ENCODE data around the gene DMAC2.
A peak's percentile ranks its signal among the peaks of the same experiment; 100 is the strongest.
"Not testable (repeated sequence)": the region's sequence is repeated elsewhere in the genome, so short reads cannot be mapped to it uniquely, and the experiment has no call there.

DMAC2 gene

GRCh38 chr19:41439441-41440222, at the start of gene DMAC2:
Gene DMAC2 (minus strand): TSS chr19:41439912. CDS start chr19:41439899, 13 bp downstream.
- H3K9me3 Mint-ChIP-seq = no peaks in the 10 kb centered on the region
- H3K27ac Mint-ChIP-seq = no peak within 1 kb of the TSS
- H3K4me3 Mint-ChIP-seq = no peak within 1 kb of the TSS
- H3K27me3 Mint-ChIP-seq = no peaks in the 10 kb centered on the region
- H3K36me3 Mint-ChIP-seq = peaks cover 6% of the 10 kb centered on the region
- H3K4me1 Mint-ChIP-seq = peaks cover 6% of the 10 kb centered on the region

DNA sequence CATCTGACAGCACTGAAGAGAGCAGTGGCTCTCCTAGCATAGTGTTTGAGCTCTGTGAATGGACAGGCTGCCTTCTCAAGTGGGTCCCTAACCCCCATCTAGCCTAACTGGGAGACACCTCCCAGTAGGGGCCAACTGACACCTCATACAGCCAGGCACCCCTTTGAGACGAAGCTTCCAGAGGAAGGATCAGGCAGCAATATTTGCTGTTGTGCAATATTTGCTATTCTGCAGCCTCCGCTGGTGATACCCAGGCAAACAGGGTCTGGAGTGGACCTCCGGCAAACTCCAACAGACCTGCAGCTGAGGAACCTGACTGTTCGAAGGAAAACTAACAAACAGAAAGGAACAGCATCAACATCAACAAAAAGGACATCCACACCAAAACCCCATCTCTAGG, 47.2 kb upstream of the DMAC2 start:
- not testable (repeated sequence) for H3K4me1 Mint-ChIP-seq, H3K36me3 Mint-ChIP-seq, H3K9me3 Mint-ChIP-seq, H3K4me3 Mint-ChIP-seq, H3K27ac Mint-ChIP-seq
- peaks cover 15% of the 10 kb centered on the region for H3K27me3 Mint-ChIP-seq

DNA sequence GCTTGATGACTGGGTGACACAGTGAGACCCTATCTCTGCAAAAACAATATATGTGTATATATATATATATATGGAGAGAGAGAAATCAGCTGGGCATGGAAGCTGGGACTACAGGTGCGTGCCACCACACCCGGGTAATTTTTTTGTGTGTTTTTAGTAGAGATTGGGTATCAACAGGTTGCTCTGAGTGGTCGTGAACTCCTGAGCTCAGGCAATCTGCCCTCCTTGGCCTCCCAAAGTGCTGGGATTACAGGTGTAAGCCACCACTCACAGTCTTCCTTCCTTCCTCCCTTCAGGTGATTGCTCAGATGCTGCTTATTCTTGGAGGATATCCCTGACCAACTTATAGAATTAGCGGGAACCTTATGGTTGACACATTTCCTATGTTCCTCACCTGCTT, 45.1 kb upstream of the DMAC2 start:
- Mint-ChIP-seq H3K27me3 (peaks cover 23% of the 10 kb centered on the region), H3K36me3 (peaks cover 6% of the 10 kb centered on the region), H3K4me3 (no peak overlapping the region), H3K4me1 (no peaks in the 10 kb centered on the region), H3K9me3 (no peaks in the 10 kb centered on the region), H3K27ac (no peak overlapping the region)

DNA sequence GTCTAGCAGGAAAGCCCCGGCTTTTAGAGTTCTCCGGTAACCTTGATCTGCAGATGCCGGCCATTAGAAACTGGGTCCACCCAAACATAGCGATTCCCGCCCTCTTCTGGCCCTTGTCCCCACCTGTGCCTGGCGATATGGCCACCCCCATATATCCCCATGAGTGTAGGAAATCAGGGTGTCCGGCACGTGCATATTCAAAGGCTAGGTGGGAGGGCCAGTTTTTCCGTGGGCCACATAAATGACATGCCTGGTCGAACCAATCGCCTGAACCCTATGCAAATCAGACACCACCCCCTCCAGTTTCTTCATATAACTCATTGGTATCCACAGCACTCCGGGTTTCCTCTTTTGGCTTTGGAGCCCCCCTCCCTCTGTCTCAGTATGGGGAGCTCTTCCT, 40.6 kb upstream of the DMAC2 start:
- no peaks in the 10 kb centered on the region for H3K4me1 Mint-ChIP-seq
- H3K9me3 Mint-ChIP-seq = no peaks in the 10 kb centered on the region
- H3K27ac Mint-ChIP-seq = no peak overlapping the region
- H3K36me3 Mint-ChIP-seq = no peaks in the 10 kb centered on the region
- peaks cover 14% of the 10 kb centered on the region for H3K27me3 Mint-ChIP-seq
- H3K4me3 Mint-ChIP-seq = no peak overlapping the region

DNA sequence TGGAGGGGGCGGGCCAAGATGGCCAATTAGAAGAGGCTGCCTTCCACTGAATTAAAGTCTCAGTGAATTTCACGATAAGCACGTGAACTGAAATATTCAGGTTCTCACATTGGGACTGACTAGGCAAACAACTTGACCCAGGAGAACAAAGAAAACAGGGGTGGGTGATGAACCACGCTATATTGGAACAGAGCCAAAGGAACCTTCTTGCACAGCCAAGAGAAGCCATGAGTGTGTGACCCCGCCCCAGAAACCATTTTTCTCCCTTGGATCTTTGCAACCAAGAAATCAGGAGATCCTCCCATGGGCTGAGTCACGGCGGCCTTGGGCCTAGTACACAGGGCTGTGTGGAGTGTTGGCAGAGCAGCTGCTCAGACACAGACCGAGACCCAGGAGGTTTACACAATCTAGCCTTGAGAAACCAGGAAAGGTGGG, 40.1 kb upstream of the DMAC2 start:
- Mint-ChIP-seq H3K4me1 (no peaks in the 10 kb centered on the region), H3K9me3 (no peaks in the 10 kb centered on the region), H3K36me3 (no peaks in the 10 kb centered on the region), H3K27ac (peak overlapping the region; percentile 30), H3K27me3 (peaks cover 14% of the 10 kb centered on the region), H3K4me3 (no peak overlapping the region)

- H3K4me3 Mint-ChIP-seq = no peak overlapping the region
- H3K4me1 Mint-ChIP-seq = no peaks in the 10 kb centered on the region
- H3K9me3 Mint-ChIP-seq = no peaks in the 10 kb centered on the region
- peaks cover 11% of the 10 kb centered on the region for H3K27me3 Mint-ChIP-seq
- no peak overlapping the region for H3K27ac Mint-ChIP-seq
- H3K36me3 Mint-ChIP-seq = no peaks in the 10 kb centered on the region
These were observed 39.4 kb upstream of the DMAC2 start for GRCh38 chr19:41478875-41479756.

- no peak overlapping the region for H3K4me3 Mint-ChIP-seq
- H3K36me3 Mint-ChIP-seq = no peaks in the 10 kb centered on the region
- no peak overlapping the region for H3K27ac Mint-ChIP-seq
- peaks cover 17% of the 10 kb centered on the region for H3K27me3 Mint-ChIP-seq
- no peaks in the 10 kb centered on the region for H3K9me3 Mint-ChIP-seq
- H3K4me1 Mint-ChIP-seq = no peaks in the 10 kb centered on the region
These were observed 38.5 kb upstream of the DMAC2 start for GRCh38 chr19:41478171-41478570.

- H3K4me1 Mint-ChIP-seq = no peaks in the 10 kb centered on the region
These were observed 36.9 kb upstream of the DMAC2 start for GRCh38 chr19:41476583-41476982.

DNA sequence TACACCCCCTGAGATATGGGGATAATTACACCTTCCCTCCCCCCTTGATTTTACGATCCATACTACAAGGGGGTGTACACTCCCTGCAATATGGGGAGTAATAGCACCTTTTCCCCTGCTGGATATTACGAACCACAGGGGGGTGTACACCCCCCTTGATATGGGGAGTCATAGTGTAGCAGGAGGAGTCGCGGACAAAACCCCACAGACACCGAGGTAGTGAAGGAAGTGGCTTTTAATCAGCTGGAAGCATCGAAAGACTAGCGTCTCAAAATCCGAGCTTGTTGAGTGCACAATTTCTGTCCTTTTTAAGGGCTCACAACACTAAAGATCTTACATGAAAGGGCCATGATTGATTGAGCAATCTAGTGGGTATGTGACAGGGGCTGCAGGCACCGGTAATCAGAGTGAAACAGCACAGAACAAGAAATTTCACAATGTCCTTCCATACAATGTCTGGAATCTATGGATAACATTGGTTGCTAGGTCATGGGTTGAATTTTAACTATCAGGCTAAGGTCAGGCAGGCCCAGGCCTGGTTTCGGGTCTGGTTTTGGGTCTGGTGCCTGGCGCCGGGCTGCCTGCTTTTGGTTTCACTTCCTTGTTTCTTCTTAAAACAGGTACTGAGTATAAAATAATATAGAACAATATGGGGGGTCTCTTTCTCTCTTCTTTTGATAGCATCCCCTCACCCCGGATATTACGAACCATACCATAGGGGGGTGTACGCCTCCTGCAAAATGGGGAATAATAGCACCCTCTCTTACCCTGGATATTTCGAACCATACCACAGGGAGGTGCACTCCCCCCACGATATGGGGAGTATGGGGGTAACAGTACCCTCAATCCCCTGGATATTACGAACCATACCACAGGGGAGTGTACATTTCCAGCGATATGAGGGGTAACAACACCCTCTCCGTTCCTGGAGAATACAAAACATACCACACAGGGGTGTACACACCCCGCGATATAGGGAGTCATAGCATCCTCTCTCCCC, 23.8 kb upstream of the DMAC2 start:
- not testable (repeated sequence) for H3K9me3 Mint-ChIP-seq, H3K4me3 Mint-ChIP-seq, H3K4me1 Mint-ChIP-seq, H3K36me3 Mint-ChIP-seq
- Mint-ChIP-seq H3K27ac (peak overlapping the region; percentile 24), H3K27me3 (peaks cover 29% of the 10 kb centered on the region)

More at GRCh38 chr19:41476583-41476982, 36.9 kb upstream of the DMAC2 start:
- H3K36me3 Mint-ChIP-seq = peaks cover 4% of the 10 kb centered on the region
- H3K27me3 Mint-ChIP-seq = peaks cover 28% of the 10 kb centered on the region
- no peak overlapping the region for H3K27ac Mint-ChIP-seq
- H3K4me3 Mint-ChIP-seq = no peak overlapping the region
- H3K9me3 Mint-ChIP-seq = peaks cover 5% of the 10 kb centered on the region

DNA sequence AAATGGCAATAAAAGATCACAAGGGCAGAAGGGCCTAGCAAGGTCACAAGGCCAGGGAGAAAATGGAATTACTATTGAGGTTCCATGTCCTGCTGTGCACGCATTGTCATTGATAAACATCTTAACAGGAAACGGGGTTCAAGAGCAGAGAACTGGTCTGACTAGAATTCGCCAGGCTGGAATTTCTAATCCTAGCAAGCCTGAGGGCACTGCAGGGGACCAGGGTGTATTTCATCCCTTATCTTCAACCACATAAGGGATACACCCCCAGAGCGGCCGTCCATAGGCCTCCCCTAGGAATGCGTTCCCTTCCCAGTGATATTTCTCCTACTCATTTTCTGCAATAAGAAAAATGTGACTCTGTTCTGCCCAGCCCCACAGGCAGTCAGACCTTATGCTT, 22.8 kb upstream of the DMAC2 start:
- no peaks in the 10 kb centered on the region for H3K36me3 Mint-ChIP-seq
- peaks cover 8% of the 10 kb centered on the region for H3K4me1 Mint-ChIP-seq
- H3K27ac Mint-ChIP-seq = no peak overlapping the region
- no peak overlapping the region for H3K4me3 Mint-ChIP-seq
- H3K27me3 Mint-ChIP-seq = peaks cover 21% of the 10 kb centered on the region
- no peaks in the 10 kb centered on the region for H3K9me3 Mint-ChIP-seq

DNA sequence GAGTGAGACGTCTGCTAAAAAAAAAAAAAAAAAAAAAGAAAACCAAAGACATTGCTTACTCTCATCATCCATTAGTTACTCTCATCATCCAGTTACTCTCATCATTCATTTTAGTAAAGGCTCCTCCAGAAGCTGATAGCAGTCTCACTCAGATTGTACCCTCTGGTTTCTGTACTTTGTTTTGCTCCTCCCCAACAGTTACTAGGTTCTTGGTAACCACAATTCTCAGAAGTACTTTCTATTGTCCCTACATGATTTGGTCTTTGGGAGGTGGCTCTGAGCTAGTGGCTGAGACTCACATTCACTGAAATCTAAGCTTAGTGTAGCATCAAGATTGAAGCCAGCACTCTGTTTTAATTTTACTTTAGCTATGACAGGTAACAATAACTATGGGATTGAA, 17.5 kb upstream of the DMAC2 start:
- Mint-ChIP-seq H3K4me3 (no peak overlapping the region), H3K27ac (peak overlapping the region; percentile 0), H3K36me3 (no peaks in the 10 kb centered on the region), H3K27me3 (peaks cover 5% of the 10 kb centered on the region), H3K4me1 (peaks cover 22% of the 10 kb centered on the region), H3K9me3 (no peaks in the 10 kb centered on the region)

GRCh38 chr19:41456342-41456918, 16.7 kb upstream of the DMAC2 start:
- Mint-ChIP-seq H3K27me3 (peaks cover 3% of the 10 kb centered on the region), H3K9me3 (no peaks in the 10 kb centered on the region), H3K4me1 (peaks cover 22% of the 10 kb centered on the region), H3K4me3 (no peak overlapping the region), H3K27ac (no peak overlapping the region), H3K36me3 (no peaks in the 10 kb centered on the region)

GRCh38 chr19:41455936-41456335, 16.2 kb upstream of the DMAC2 start:
- Mint-ChIP-seq H3K27me3 (peaks cover 3% of the 10 kb centered on the region), H3K36me3 (no peaks in the 10 kb centered on the region), H3K9me3 (no peaks in the 10 kb centered on the region), H3K27ac (no peak overlapping the region), H3K4me3 (no peak overlapping the region), H3K4me1 (peaks cover 22% of the 10 kb centered on the region)

DNA sequence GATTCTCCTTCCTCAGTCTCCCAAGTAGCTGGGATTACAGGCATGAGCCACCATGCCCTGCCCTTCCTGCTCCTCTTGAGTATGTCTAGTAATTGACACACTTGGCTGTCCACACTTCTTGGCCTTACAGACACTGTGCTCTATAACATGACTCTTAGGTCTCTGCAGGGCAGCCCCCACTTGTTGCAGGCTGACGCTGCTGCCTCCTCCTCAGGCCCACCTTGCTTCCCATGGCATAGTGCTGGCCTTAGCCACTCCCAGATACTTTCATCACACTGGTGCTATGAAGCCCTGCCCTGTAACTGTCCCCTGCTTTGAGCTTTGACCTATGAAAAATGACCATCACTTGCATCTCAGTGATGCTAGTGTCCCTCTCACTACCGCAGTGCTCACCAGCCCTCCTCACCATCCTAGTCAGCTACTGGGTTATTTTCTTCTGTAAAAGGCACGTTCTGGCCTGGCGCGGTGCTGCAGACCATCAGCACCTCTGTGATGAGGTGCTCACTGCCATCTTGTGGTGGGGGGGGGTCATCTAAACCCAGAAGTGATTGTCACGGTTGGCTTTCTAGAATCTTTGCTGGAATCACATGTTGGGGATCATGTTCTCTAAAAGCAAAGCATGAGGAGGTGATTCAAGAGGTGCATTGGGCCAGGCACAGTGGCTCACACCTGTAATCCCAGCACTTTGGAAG, 13.0 kb upstream of the DMAC2 start:
- H3K36me3 Mint-ChIP-seq = no peaks in the 10 kb centered on the region
- no peaks in the 10 kb centered on the region for H3K9me3 Mint-ChIP-seq
- peaks cover 1% of the 10 kb centered on the region for H3K27me3 Mint-ChIP-seq
- no peak overlapping the region for H3K27ac Mint-ChIP-seq
- no peak overlapping the region for H3K4me3 Mint-ChIP-seq
- H3K4me1 Mint-ChIP-seq = peaks cover 23% of the 10 kb centered on the region
